Measurements from ENCODE around the gene UROS.

The UROS gene

DNA sequence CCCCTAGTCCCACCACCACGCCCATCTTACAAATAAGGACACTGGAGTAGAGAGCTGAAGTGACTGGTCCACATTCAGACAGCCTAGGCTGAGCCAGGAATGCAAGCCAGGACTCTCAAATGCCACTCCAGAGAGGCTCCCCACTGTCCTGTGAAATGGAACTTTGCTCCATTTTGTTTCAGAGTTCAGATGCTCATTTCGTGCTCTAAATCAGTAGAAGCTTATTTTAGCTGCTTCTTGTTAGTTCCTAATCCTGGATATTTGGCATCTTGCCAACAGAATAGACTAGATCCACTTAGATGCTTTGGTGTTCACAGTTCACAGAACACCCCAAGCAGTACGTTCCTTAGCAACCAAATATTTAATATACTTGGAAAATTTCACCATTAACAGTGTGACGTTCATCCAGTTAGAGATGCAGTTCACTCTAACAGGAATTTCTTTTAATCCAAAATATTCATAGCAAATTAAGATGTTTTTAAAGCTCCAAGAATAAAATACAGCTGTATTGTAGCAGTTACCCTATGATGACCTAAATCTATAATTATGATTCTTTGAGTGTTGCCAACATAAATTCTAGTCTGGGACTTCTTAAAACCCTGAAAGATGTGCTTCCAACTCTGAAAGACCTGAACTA lies 54.7 kb downstream of the UROS start:
- Mint-ChIP-seq H3K4me1 (no peaks in the 10 kb centered on the region), H3K27ac (no peak overlapping the region), H3K4me3 (no peak overlapping the region), H3K9me3 (no peaks in the 10 kb centered on the region), H3K27me3 (no peaks in the 10 kb centered on the region), H3K36me3 (peaks cover 39% of the 10 kb centered on the region)
- no peak for ATAC-seq

- Mint-ChIP-seq H3K27ac (no peak overlapping the region), H3K27me3 (no peaks in the 10 kb centered on the region), H3K36me3 (peaks cover 50% of the 10 kb centered on the region), H3K9me3 (no peaks in the 10 kb centered on the region), H3K4me1 (no peaks in the 10 kb centered on the region), H3K4me3 (no peak overlapping the region)
- ATAC-seq: no peak
Measured at GRCh38 chr10:125766511-125766910, 56.5 kb downstream of the UROS start.

- H3K27ac Mint-ChIP-seq: no peak overlapping the region
- no peaks in the 10 kb centered on the region for H3K27me3 Mint-ChIP-seq
- no peak overlapping the region for H3K4me3 Mint-ChIP-seq
- no peaks in the 10 kb centered on the region for H3K4me1 Mint-ChIP-seq
- no peaks in the 10 kb centered on the region for H3K9me3 Mint-ChIP-seq
- H3K36me3 Mint-ChIP-seq: peaks cover 54% of the 10 kb centered on the region
- ATAC-seq: no peak
Measured at GRCh38 chr10:125765835-125766234, 57.2 kb downstream of the UROS start.

GRCh38 chr10:125762692-125763648 lies 60.1 kb downstream of the UROS start:
- H3K4me1 Mint-ChIP-seq: no peaks in the 10 kb centered on the region
- no peak overlapping the region for H3K27ac Mint-ChIP-seq
- no peak for ATAC-seq

GRCh38 chr10:125761961-125762360 lies 61.1 kb downstream of the UROS start:
- no peak for ATAC-seq
- peaks cover 73% of the 10 kb centered on the region for H3K36me3 Mint-ChIP-seq
- no peaks in the 10 kb centered on the region for H3K27me3 Mint-ChIP-seq
- H3K4me3 Mint-ChIP-seq: no peak overlapping the region
- H3K4me1 Mint-ChIP-seq: no peaks in the 10 kb centered on the region
- H3K27ac Mint-ChIP-seq: no peak overlapping the region
- H3K9me3 Mint-ChIP-seq: no peaks in the 10 kb centered on the region

More at GRCh38 chr10:125762692-125763648, 60.1 kb downstream of the UROS start:
- no peak overlapping the region for H3K4me3 Mint-ChIP-seq
- H3K27me3 Mint-ChIP-seq: no peaks in the 10 kb centered on the region
- peaks cover 63% of the 10 kb centered on the region for H3K36me3 Mint-ChIP-seq
- H3K9me3 Mint-ChIP-seq: no peaks in the 10 kb centered on the region

- Mint-ChIP-seq H3K4me3 (no peak overlapping the region), H3K9me3 (no peaks in the 10 kb centered on the region), H3K27me3 (no peaks in the 10 kb centered on the region), H3K36me3 (peaks cover 75% of the 10 kb centered on the region), H3K4me1 (no peaks in the 10 kb centered on the region), H3K27ac (no peak overlapping the region)
- no peak for ATAC-seq
Measured at GRCh38 chr10:125757742-125758141, 65.3 kb downstream of the UROS start.

DNA sequence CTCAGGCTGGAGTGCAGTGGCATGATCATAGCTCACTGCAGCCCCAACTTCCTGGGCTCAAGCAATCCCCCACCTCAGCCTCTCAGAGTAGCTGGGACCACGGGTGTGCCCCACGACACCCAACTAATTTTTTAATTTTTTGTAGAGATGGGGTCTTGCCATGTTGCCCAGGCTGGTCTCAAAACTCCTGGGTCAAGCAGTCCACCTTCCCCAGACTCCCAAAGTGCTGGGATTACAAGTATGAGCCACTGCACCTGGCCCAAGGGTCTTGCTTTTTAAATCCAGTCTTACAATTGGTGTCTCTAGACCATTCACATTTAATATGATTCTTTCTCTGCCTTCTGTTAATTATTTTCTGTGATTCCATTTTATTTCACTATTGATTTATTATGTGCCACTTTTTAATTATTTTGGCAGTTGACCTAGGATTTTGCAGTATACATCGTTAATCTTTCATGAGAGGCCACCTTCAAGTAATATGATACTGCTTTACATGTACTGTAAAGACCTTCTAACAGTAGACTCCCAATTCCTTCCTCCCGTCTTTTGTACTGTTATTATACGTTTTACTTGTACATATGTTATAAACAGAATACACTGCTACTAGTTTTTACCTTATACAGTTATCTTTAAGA lies 66.1 kb downstream of the UROS start:
- peaks cover 76% of the 10 kb centered on the region for H3K36me3 Mint-ChIP-seq
- H3K9me3 Mint-ChIP-seq: no peaks in the 10 kb centered on the region
- H3K4me3 Mint-ChIP-seq: no peak overlapping the region
- H3K4me1 Mint-ChIP-seq: no peaks in the 10 kb centered on the region
- no peak for ATAC-seq
- no peaks in the 10 kb centered on the region for H3K27me3 Mint-ChIP-seq
- H3K27ac Mint-ChIP-seq: no peak overlapping the region

- Mint-ChIP-seq H3K36me3 (peaks cover 76% of the 10 kb centered on the region), H3K9me3 (no peaks in the 10 kb centered on the region), H3K27ac (no peak overlapping the region), H3K4me1 (no peaks in the 10 kb centered on the region), H3K27me3 (no peaks in the 10 kb centered on the region), H3K4me3 (no peak overlapping the region)
- no peak for ATAC-seq
Measured at GRCh38 chr10:125756196-125756595, 66.9 kb downstream of the UROS start.

- Mint-ChIP-seq H3K27ac (no peak overlapping the region), H3K9me3 (no peaks in the 10 kb centered on the region), H3K36me3 (peaks cover 94% of the 10 kb centered on the region), H3K4me3 (no peak overlapping the region), H3K27me3 (no peaks in the 10 kb centered on the region), H3K4me1 (no peaks in the 10 kb centered on the region)
- no peak for ATAC-seq
Measured at GRCh38 chr10:125747417-125747816, 75.6 kb downstream of the UROS start.

DNA sequence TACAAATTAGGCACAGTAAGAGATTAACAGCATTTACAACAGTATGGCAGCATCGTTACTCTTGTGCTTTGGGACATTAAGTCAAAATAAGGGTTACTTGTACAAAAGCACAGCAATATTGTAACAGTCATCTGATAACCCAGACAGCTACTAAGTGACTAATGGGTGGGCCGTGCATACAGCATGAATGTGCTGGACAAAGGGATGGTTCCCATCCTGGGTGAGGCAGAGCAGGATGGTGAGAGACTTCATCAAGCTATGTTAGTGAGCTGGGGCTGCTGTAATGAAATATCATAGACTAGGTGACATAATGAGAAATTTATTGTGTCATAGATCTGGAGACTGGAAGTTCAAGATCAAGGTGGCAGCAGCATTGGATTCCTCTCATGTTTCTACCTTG lies 78.1 kb downstream of the UROS start:
- H3K27me3 Mint-ChIP-seq: no peaks in the 10 kb centered on the region
- no peaks in the 10 kb centered on the region for H3K4me1 Mint-ChIP-seq
- peaks cover 97% of the 10 kb centered on the region for H3K36me3 Mint-ChIP-seq
- ATAC-seq: no peak
- H3K27ac Mint-ChIP-seq: no peak overlapping the region
- H3K9me3 Mint-ChIP-seq: no peaks in the 10 kb centered on the region
- no peak overlapping the region for H3K4me3 Mint-ChIP-seq

- ATAC-seq: no peak
- Mint-ChIP-seq H3K36me3 (peaks cover 90% of the 10 kb centered on the region), H3K4me3 (no peak overlapping the region), H3K27ac (no peak overlapping the region), H3K27me3 (no peaks in the 10 kb centered on the region), H3K4me1 (no peaks in the 10 kb centered on the region), H3K9me3 (no peaks in the 10 kb centered on the region)
Measured at GRCh38 chr10:125742465-125742864, 80.6 kb downstream of the UROS start.

- ATAC-seq: no peak
- H3K4me1 Mint-ChIP-seq: no peaks in the 10 kb centered on the region
- H3K36me3 Mint-ChIP-seq: peaks cover 91% of the 10 kb centered on the region
- no peaks in the 10 kb centered on the region for H3K27me3 Mint-ChIP-seq
- no peak overlapping the region for H3K4me3 Mint-ChIP-seq
- H3K27ac Mint-ChIP-seq: no peak overlapping the region
- H3K9me3 Mint-ChIP-seq: no peaks in the 10 kb centered on the region
Measured at GRCh38 chr10:125739994-125740679, 82.9 kb downstream of the UROS start.
